ENCODE data around the gene SPOCK2. TPM values are rescaled to one million over a fixed set of nuclear protein-coding genes. Genes with fewer than 3 reads are reported as not detected.

Gene SPOCK2
- total and polyA plus RNA-seq, 2 donors (not counting 3 experiments of a cell fraction or from before 2014, with no cell fraction given), result 0.40 to 1.1 TPM

- Histone ChIP-seq H3K27ac (ENCODE audit: insufficient read depth, low read depth, low read length) (no peak overlapping the region), H3K4me3 (replicated peaks in 1 of 3; ENCODE audit: insufficient read depth in 1 of 3, low read depth in 1 of 3, low read length in 3 of 3) (no peak overlapping the region), H3K4me2 (ENCODE audit: insufficient read depth, low read length) (no peak overlapping the region), H3K4me1 (ENCODE audit: control insufficient read depth, extremely low read depth, insufficient read depth, low read length) (no peaks in the 10 kb centered on the region), H4K20me1 (replicated peaks; ENCODE audit: control insufficient read depth, extremely low read depth, insufficient read depth, low read length) (no peaks in the 10 kb centered on the region), H2AFZ (ENCODE audit: low read depth, low read length) (no peak overlapping the region), H3K27me3 (ENCODE audit: control insufficient read depth in 2 of 2, insufficient read depth in 2 of 2, low read length in 2 of 2) (no peaks in the 10 kb centered on the region), H3K36me3 (ENCODE audit: control insufficient read depth in 2 of 2, extremely low read depth in 1 of 2, insufficient read depth in 2 of 2, low read length in 2 of 2) (no peaks in the 10 kb centered on the region), H3K9me1 (replicated peaks; ENCODE audit: control insufficient read depth, extremely low read depth, insufficient read depth, low read length) (no peaks in the 10 kb centered on the region), H3K79me2 (ENCODE audit: control insufficient read depth, insufficient read depth, low read length) (no peaks in the 10 kb centered on the region), H3K9me3 (replicated peaks; ENCODE audit: control insufficient read depth, insufficient read depth, low read length) (no peaks in the 10 kb centered on the region), H3K9ac (replicated peaks; ENCODE audit: extremely low read depth, insufficient read depth, low read length) (no peak overlapping the region)
- ChIA-PET CTCF (interaction anchor here (1.3 to 4.0 kb wide), 3 partner anchors 11 to 141 kb away, joined by 3 to 36 read pairs (median 5); no protein-coding TSS in a partner anchor), POLR2A (no interaction called here)
- BruUV-seq (replicated peaks), result no TSS peak
- FAIRE-seq (peak; percentile 12), DNase-seq (ENCODE audit: low read depth, low spot score) (no peak)
- dilution Hi-C loops (cut with MboI; ENCODE audit: extremely low pct_ligation_motif_present, low sequenced_read_pairs), result no loop called here
- TF ChIP-seq POLR2A (IDR thresholded peaks at IDR 0.05; ENCODE audit: low read depth, low read length), result no peak
- no peak for TF ChIP-seq CTCF (IDR thresholded peaks at IDR 0.05; ENCODE audit: extremely low read depth in 1 of 2, insufficient read depth in 1 of 2, low read depth in 1 of 2, low read length in 2 of 2)
- no peak for TF ChIP-seq MYC (IDR thresholded peaks at IDR 0.05; ENCODE audit: low read depth, low read length)
- TF ChIP-seq FOS (IDR thresholded peaks at IDR 0.05; ENCODE audit: borderline replicate concordance, insufficient read depth, low read length), result no peak
- TF ChIP-seq POLR2AphosphoS5 (IDR thresholded peaks at IDR 0.05; ENCODE audit: insufficient read depth, low read depth, low read length), result no peak
- no peak for TF ChIP-seq EZH2 (IDR thresholded peaks at IDR 0.05; ENCODE audit: borderline replicate concordance, low read depth, low read length, severe bottlenecking)
- TF ChIP-seq JUN (IDR thresholded peaks at IDR 0.05; ENCODE audit: borderline replicate concordance, insufficient read depth, insufficient read length, low read depth), result no peak
- no peak for TF ChIP-seq MAX (IDR thresholded peaks at IDR 0.05; ENCODE audit: insufficient read depth, insufficient read length)
- no peak for TF ChIP-seq GATA2 (IDR thresholded peaks at IDR 0.05; ENCODE audit: insufficient read depth, insufficient read length, low read depth, low read length)
- intact Hi-C loops (cut with micrococcal nuclease), result no loop called here
These were observed 50.5 kb downstream of the SPOCK2 start for GRCh38 chr10:72037811-72038210.
